Measurements from ENCODE around the gene HMCN2. TPM values are rescaled to one million over a fixed set of nuclear protein-coding genes. Genes with fewer than 3 reads are reported as not detected.

Gene HMCN2
- total RNA-seq, 6 donors from 2014 or later, result 0.76 to 7.3 (median 1.5) TPM

- TF ChIP-seq EP300 (IDR thresholded peaks at IDR 0.05) (no peak), CTCF (IDR thresholded peaks at IDR 0.05) (no peak), POLR2A (IDR thresholded peaks at IDR 0.05) (no peak), POLR2AphosphoS5 (IDR thresholded peaks at IDR 0.05) (no peak)
Observed at GRCh38 chr9:130352586-130353285, 87.2 kb downstream of the HMCN2 start.

GRCh38 chr9:130354378-130354777 lies 88.8 kb downstream of the HMCN2 start:
- H3K4me1 ChIP-seq, result no peaks in the 10 kb centered on the region
- TF ChIP-seq POLR2A (IDR thresholded peaks at IDR 0.05) (no peak), EP300 (IDR thresholded peaks at IDR 0.05) (no peak), CTCF (IDR thresholded peaks at IDR 0.05) (no peak), POLR2AphosphoS5 (IDR thresholded peaks at IDR 0.05) (no peak)
- WGBS, 2 donors, result 89 to 91% methylated on average over 7 to 12 of the region's 13 CpGs

More at GRCh38 chr9:130352586-130353285, 87.2 kb downstream of the HMCN2 start:
- no peaks in the 10 kb centered on the region for H3K27me3 ChIP-seq
- no peak for ATAC-seq (ENCODE audit: low FRiP score in 2 of 2)
- no peaks in the 10 kb centered on the region for H3K4me1 ChIP-seq
- DNase-seq, result peak in 1 of 2 donors; percentile 66
- no peak overlapping the region for H3K4me3 ChIP-seq
- 82 to 96% methylated on average over 10 to 16 of the region's 17 CpGs for WGBS, 2 donors
- H3K36me3 ChIP-seq, result no peaks in the 10 kb centered on the region
- H3K27ac ChIP-seq, result no peak overlapping the region
- H3K9me3 ChIP-seq, result no peaks in the 10 kb centered on the region

GRCh38 chr9:130354806-130355205 lies 89.2 kb downstream of the HMCN2 start:
- H3K27ac ChIP-seq, result no peak overlapping the region
- H3K9me3 ChIP-seq, result no peaks in the 10 kb centered on the region
- DNase-seq, result no peak
- TF ChIP-seq POLR2A (IDR thresholded peaks at IDR 0.05), result no peak
- no peak for TF ChIP-seq CTCF (IDR thresholded peaks at IDR 0.05)
- TF ChIP-seq EP300 (IDR thresholded peaks at IDR 0.05), result no peak
- TF ChIP-seq POLR2AphosphoS5 (IDR thresholded peaks at IDR 0.05), result no peak
- H3K4me1 ChIP-seq, result no peaks in the 10 kb centered on the region
- no peaks in the 10 kb centered on the region for H3K27me3 ChIP-seq
- H3K36me3 ChIP-seq, result no peaks in the 10 kb centered on the region
- no peak overlapping the region for H3K4me3 ChIP-seq
- 77 to 85% methylated on average over 6 to 15 of the region's 18 CpGs for WGBS, 2 donors
- no peak for ATAC-seq (ENCODE audit: low FRiP score in 2 of 2)

More at GRCh38 chr9:130354378-130354777, 88.8 kb downstream of the HMCN2 start:
- Histone ChIP-seq H3K27ac (no peak overlapping the region), H3K36me3 (no peaks in the 10 kb centered on the region), H3K4me3 (no peak overlapping the region), H3K9me3 (no peaks in the 10 kb centered on the region), H3K27me3 (no peaks in the 10 kb centered on the region)
- ATAC-seq (ENCODE audit: low FRiP score in 2 of 2), result no peak
- peak in 1 of 2 donors; percentile 74 for DNase-seq

- WGBS, 2 donors, result 80 to 87% methylated on average over 5 to 12 of the region's 13 CpGs
- TF ChIP-seq POLR2AphosphoS5 (IDR thresholded peaks at IDR 0.05), result no peak
- TF ChIP-seq CTCF (IDR thresholded peaks at IDR 0.05), result no peak
- no peak for TF ChIP-seq POLR2A (IDR thresholded peaks at IDR 0.05)
- no peak for TF ChIP-seq EP300 (IDR thresholded peaks at IDR 0.05)
- Histone ChIP-seq H3K9me3 (no peaks in the 10 kb centered on the region), H3K27ac (no peak overlapping the region), H3K4me3 (no peak overlapping the region), H3K27me3 (no peaks in the 10 kb centered on the region), H3K36me3 (no peaks in the 10 kb centered on the region), H3K4me1 (no peaks in the 10 kb centered on the region)
- DNase-seq (peak in 1 of 2 donors; percentile 74), ATAC-seq (ENCODE audit: low FRiP score in 2 of 2) (no peak)
Observed at GRCh38 chr9:130356033-130356432, 90.5 kb downstream of the HMCN2 start.

All from upper lobe of left lung (tissue), 6 donors.